Neutrophil (primary cell): ENCODE data around the gene ZBTB8B.
"Not testable (repeated sequence)": the region's sequence is repeated elsewhere in the genome, so short reads cannot be mapped to it uniquely, and the experiment has no call there.

Experiments used
- H3K27ac ChIP-seq: fragments of 200-600 bp; sonication (generic); 2 replicates; pipeline ENCODE4 v1.5.1; 2016; ENCODE audit warnings: mild to moderate bottlenecking, moderate library complexity
- H3K27me3 ChIP-seq: fragments of 200-600 bp; sonication (generic); 2 replicates; pipeline ENCODE4 v1.6.0; 2016; ENCODE audit warnings: mild to moderate bottlenecking
- H3K36me3 ChIP-seq: fragments of 200-600 bp; sonication (generic); 2 replicates; pipeline ENCODE4 v1.5.1; 2017
- H3K4me1 ChIP-seq, 2 experiments: fragments of 200-600 bp in 1 of 2; sonication (generic) in 1 of 2; 1 replicate in 1 of 2; 2 replicates in 1 of 2; pipeline versions ENCODE4 v1.5.1 to v1.6.1; 2013 to 2016; ENCODE audit warnings: low read depth in 1 of 2, low read length in 1 of 2, mild to moderate bottlenecking in 1 of 2, moderate library complexity in 1 of 2; ENCODE audit not compliant: control insufficient read depth in 1 of 2, insufficient read depth in 1 of 2
- H3K4me3 ChIP-seq, 2 experiments: fragments of 200-600 bp in 1 of 2; sonication (generic) in 1 of 2; 1 replicate in 1 of 2; 2 replicates in 1 of 2; pipeline ENCODE4 v1.5.1; 2013 to 2016; ENCODE audit warnings: low read depth in 1 of 2, low read length in 1 of 2, mild to moderate bottlenecking in 1 of 2, moderate library complexity in 1 of 2
- H3K9me3 ChIP-seq: fragments of 200-600 bp; sonication (generic); 2 replicates; pipeline ENCODE4 v1.5.1; 2016
- TF ChIP-seq, protein P1 (sequence below): fragments of 200-600 bp; sonication (generic); IDR thresholded peaks from 2 replicates; pipeline ENCODE4 v1.5.1; 2016; ENCODE audit warnings: antibody characterized with exemption

Gene ZBTB8B

GRCh38 chr1:32468791-32469190 is 3.9 kb downstream of the ZBTB8B start:
- H3K9me3 ChIP-seq, result no peaks in the 10 kb centered on the region
- no peak overlapping the region for H3K27ac ChIP-seq
- no peak overlapping the region for H3K4me3 ChIP-seq
- H3K27me3 ChIP-seq, result peaks cover 89% of the 10 kb centered on the region
- no peaks in the 10 kb centered on the region for H3K36me3 ChIP-seq
- TF ChIP-seq, protein P1, sequence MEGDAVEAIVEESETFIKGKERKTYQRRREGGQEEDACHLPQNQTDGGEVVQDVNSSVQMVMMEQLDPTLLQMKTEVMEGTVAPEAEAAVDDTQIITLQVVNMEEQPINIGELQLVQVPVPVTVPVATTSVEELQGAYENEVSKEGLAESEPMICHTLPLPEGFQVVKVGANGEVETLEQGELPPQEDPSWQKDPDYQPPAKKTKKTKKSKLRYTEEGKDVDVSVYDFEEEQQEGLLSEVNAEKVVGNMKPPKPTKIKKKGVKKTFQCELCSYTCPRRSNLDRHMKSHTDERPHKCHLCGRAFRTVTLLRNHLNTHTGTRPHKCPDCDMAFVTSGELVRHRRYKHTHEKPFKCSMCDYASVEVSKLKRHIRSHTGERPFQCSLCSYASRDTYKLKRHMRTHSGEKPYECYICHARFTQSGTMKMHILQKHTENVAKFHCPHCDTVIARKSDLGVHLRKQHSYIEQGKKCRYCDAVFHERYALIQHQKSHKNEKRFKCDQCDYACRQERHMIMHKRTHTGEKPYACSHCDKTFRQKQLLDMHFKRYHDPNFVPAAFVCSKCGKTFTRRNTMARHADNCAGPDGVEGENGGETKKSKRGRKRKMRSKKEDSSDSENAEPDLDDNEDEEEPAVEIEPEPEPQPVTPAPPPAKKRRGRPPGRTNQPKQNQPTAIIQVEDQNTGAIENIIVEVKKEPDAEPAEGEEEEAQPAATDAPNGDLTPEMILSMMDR, result no peak
- peaks cover 0 to 6% of the 10 kb centered on the region in 2 experiments for H3K4me1 ChIP-seq

GRCh38 chr1:32470431-32470830 is 5.6 kb downstream of the ZBTB8B start:
- Histone ChIP-seq H3K4me1 (no peaks in the 10 kb centered on the region), H3K27ac (no peak overlapping the region), H3K27me3 (peaks cover 73% of the 10 kb centered on the region), H3K36me3 (no peaks in the 10 kb centered on the region), H3K9me3 (no peaks in the 10 kb centered on the region), H3K4me3 (no peak overlapping the region)
- TF ChIP-seq, protein P1, result no peak

- TF ChIP-seq, protein P1, result no peak
- Histone ChIP-seq H3K27me3 (peaks cover 66% of the 10 kb centered on the region), H3K4me3 (no peak overlapping the region), H3K36me3 (no peaks in the 10 kb centered on the region), H3K4me1 (no peaks in the 10 kb centered on the region), H3K9me3 (no peaks in the 10 kb centered on the region), H3K27ac (no peak overlapping the region)
Measured at GRCh38 chr1:32470991-32471694, 6.3 kb downstream of the ZBTB8B start.

DNA sequence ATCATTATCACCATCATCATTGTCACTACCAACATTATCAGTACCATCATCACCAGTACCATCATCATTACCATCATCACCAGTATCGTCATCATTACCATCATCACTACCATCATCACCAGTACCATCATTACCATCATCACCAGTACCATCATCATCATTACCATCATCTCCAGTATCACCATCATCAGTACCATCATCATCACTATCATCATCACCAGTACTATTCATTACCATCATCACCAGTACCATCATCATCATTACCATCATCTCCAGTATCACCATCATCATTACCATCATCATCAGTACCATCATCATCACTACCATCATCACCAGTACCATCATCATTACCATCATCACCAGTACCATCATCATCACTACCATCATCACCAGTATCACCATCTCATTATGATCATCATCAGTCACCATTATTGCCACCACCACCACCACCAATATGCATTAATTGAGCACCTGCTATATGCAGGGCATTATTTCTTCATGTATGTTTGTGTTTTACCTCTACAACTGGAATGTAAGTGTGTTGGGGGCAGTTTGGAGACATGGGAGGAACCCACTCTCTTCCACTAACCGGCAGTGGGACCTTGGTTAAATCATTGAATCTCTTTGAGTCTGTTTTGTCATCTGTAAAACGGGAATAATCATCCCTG is 7.0 kb downstream of the ZBTB8B start:
- Histone ChIP-seq H3K9me3 (no peaks in the 10 kb centered on the region), H3K4me1 (no peaks in the 10 kb centered on the region), H3K27ac (no peak overlapping the region), H3K27me3 (peaks cover 59% of the 10 kb centered on the region), H3K4me3 (no peak overlapping the region), H3K36me3 (no peaks in the 10 kb centered on the region)
- TF ChIP-seq, protein P1, result no peak

DNA sequence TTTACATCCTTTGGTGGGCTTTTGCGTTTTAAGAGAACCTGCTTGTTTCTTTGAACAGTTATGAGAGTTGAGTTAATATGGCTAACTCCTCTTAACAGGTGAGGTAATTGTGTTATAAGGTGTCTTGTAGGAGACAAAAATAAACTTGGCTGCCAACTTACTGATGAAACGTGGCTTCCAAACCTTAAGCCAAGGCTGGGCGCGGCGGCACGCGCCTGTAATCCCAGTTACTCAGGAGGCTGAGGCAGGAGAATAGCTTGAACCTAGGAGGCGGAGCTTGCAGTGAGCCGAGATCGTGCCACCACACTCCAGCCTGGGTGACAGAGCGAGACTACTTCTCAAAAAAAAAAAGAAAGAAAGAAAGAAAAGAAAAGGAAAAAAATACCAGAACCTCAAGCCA is 8.1 kb downstream of the ZBTB8B start:
- H3K9me3 ChIP-seq, H3K4me3 ChIP-seq, H3K4me1 ChIP-seq, H3K36me3 ChIP-seq, H3K27ac ChIP-seq: not testable (repeated sequence)
- H3K27me3 ChIP-seq, result peaks cover 47% of the 10 kb centered on the region

DNA sequence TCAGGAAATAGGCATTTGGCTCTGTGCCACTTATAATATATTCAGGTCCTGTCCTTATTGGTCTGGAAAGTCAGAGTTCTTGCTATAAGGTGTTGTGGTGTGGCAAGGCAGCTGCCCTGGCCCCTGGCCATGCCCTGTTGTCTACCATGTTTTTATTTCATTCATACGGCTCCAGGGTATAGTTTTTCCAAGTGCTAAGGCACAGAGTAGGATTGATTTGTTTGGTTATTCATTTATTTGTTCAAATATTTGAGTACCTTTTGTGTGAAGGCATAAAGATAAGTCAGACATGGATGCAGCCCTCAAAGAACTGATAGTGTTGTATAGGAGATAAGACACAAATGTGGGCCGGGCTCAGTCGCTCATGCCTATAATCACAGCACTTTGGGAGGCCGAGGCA is 10.1 kb downstream of the ZBTB8B start:
- H3K4me1 ChIP-seq, result no peaks in the 10 kb centered on the region
- no peaks in the 10 kb centered on the region for H3K9me3 ChIP-seq
- peaks cover 30% of the 10 kb centered on the region for H3K27me3 ChIP-seq
- H3K27ac ChIP-seq, result no peak overlapping the region
- TF ChIP-seq, protein P1, result no peak
- H3K4me3 ChIP-seq, result no peak overlapping the region
- H3K36me3 ChIP-seq, result no peaks in the 10 kb centered on the region
